Fibroblast of peridontal ligament (primary cell): ENCODE results near the gene NPC1L1.
"Not testable (repeated sequence)": the region's sequence is repeated elsewhere in the genome, so short reads cannot be mapped to it uniquely, and the experiment has no call there.

ENCODE experiments used
- DNase-seq: peaks from one replicate; pipeline ENCODE4 v3.0.0-alpha.2; 2010; ENCODE audit errors: extremely low read depth

Gene NPC1L1

DNA sequence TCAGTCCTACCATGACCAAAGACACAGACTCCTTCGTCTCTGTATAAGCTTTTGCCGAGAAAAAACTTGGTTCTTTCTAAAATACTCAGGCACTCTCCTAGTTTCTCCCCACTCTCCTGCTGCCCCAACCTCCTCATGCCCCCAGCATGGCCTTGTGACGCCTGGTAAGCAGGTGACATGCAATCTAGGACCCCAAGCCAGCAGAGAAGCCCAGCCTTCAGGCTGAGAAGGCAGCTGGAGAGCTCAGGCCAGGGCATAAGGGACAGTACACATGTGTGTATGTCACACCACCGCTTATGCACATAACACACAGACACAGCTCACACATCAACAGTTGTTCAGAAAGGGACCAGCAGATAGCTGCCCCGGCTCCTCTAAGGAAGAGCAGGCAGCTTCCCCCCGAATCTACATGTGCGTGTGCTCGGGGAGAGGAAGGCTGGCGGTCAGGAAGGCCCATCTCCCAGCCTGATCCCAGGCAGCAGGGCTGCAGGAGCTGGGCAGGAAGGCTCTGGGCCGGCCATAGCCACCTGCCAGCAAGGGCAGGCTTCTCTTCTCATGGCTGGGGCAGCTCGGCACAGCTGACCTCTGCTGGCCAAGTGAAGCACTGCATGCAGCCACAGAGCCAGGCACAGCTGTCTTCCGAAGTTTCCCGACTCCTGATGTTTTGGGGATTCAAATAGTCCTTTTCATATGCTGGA is 24.1 kb upstream of the NPC1L1 start:
- DNase-seq = peak; percentile 54

DNA sequence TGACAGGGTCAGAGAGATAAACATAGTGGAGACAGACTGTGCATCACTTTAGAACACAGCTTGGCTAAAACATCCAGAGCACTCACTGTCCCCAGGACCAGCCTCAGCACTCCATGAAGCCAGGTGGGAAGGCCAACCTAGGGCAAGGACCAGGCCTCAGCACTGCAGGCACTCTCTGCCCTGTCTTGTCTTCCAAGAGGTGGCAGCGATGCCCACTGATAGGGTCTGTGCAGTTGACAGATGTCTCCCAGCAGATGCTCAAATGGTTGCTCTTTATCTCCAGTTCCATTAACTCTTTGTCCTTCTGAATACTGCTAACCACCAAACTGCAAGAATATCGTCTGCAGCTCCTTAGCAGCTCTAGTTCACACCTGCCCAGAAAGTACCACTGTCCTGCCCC is 23.5 kb upstream of the NPC1L1 start:
- DNase-seq = no peak

DNA sequence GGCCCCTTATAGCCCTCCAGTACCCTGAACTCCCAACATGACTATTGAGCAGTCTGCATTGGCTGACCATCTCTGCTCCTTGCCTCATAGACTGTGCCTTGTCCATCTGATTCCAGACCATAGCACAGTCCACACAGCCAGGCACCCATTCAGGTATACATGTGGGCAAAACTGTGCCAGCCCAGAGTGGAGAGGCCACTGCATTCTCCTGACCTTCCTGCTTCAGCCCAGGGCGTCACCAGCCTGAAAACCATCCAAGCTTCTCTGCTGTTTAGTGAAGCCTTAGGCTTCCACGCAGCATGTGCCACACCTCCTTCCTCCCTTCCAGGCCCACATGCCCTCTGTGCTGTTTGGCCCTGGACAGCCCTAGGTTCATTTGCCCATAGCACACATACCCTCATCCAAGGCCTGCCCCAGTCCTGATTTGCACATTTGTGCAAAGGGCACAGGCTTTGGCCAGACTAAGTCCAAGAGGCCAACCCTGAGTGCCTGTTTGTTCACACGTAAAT is 22.1 kb upstream of the NPC1L1 start:
- no peak for DNase-seq

DNA sequence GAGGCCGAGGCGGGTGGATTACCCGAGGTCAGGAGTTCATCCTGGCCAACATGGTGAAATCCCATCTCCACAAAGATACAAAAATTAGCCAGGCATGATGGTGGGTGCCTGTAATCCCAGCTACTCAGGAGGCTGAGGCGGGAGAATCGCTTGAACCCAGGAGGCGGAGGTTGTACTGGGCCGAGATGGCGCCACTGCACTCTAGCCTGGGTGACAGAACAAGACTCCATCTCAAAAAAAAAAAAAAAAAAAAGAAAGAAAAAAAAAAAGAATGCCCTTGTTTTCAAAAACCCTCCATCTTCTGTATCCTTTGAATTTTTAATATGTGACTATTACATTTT is 21.5 kb upstream of the NPC1L1 start:
- DNase-seq = not testable (repeated sequence)

DNA sequence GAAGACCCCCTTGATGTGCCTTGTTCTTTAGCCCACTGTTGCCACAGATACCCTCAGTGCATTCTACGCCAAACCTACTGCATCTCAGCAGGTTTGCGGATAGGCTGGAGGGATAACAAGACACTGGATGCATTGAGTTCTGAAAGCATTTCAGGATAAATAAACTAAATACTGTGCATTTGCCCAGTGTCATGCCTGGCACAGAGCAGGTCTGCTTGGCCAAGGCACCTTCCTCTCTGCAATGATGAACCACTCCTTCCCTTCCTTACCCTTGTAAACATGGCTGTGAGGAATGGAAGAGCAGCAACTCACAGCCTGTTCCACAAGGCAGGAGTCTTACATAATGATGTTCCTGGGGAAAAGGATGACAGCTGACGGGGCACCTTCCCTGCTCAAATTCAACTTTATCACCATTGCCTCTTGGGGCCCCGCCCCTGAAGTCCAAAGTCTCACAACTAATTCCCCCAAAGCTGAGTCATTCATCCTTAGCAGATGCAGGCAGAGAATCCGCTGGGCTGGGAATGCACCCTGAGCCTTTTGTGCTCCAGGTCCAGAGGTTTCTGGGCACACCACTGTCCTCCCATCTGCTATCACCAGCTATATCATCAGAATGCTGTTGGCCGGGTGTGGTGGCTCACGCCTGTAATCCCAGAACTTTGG is 21.0 kb upstream of the NPC1L1 start:
- DNase-seq = peak; percentile 20

DNA sequence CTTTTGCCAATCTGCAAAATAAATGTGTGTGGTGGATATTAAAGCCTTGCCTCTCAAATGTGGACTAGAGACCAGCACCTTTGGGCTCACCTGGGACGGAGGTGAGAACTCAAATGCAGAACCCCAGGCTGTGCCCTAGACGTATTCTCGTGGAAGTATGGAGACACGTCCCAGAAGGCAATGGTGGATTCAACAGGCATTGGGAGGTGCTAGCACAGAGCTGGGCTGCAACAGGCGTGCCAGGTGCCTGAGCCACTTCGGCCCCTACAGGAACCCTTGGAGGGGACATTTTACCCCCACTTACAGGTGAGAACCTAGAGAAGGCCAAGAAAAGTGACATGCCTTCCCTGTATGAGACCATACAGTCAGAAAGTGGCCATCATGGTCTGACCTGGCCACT is 20.4 kb upstream of the NPC1L1 start:
- DNase-seq = no peak

DNA sequence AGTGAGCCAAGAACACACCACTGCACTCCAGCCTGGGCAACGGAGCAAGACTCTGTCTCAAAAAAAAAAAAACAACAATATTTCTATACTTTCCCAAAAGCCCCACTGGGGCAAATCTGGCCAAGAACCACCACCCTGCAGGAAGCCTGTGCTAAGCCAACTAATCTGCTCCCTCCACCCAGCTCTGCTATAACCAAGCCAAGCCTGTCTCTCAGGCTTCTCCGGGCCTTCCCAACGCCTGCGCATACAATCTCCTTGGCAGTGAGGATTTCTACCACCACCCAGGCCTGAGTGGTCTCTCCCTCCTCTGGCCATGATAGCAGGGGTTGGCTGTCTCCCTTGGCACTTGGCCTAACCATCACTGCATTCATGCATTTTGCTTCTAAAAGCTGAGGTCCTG is 18.4 kb upstream of the NPC1L1 start:
- no peak for DNase-seq

DNA sequence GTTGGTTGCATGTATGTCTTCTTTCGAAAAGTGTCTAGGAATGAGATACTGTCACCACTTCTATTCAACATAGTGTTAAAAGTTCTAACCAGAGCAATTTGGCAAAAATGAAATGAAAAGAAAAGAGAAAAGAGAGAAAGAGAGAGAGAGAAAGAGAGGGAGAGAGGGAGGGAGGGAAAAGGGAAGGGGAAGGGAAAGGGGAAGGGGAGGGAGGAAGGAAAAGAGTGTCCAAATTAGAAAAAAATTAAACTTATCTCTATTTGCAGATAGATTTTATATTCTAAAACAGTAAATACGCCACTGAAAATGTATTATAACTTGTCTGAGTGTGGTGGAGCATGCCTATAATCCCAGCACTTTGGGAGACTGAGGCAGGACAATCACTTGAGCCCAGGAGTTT is 16.4 kb upstream of the NPC1L1 start:
- DNase-seq = no peak

DNA sequence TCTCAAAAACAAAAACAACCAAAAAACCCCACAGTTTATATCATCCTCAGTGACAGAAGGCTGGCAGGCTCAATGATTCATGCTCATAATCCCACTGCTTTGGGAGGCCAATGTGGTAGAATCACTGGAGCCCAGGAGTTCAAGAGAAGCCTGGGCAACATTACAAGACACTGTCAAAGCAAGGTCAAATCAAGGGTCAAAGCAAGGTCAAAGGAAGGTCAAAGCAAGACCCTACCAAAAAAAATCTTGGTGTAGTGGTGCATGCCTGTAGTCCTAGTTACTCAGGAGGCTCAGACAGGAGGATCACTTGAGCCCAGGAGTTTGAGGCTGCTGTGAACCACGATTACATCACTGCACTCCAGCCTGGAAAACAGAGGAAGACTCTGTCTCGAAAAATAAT is 14.2 kb upstream of the NPC1L1 start:
- no peak for DNase-seq

DNA sequence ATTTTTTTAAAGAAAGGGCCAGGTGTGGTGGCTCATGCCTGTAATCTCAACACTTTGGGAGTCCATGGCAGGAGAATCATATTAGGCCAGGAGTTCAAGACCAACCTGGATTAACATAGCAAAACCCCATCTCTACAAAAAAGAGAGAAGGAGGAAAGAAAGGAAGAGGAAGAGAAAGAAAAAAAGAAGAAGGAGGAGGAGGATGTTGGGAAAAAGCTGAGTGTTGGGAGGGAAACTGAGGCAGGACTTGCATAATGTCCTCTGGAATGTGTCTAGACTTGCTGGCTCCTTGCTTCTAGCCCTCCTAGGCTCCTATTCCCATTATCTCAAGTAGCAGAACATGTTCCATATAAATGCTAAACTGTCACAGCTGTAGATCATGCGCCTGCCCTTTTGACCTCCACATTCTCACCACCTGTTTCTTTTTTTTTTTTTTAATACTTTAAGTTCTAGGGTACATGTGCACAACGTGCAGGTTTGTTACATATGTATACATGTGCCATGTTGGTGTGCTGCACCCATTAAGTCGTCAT is 11.4 kb upstream of the NPC1L1 start:
- not testable (repeated sequence) for DNase-seq

DNA sequence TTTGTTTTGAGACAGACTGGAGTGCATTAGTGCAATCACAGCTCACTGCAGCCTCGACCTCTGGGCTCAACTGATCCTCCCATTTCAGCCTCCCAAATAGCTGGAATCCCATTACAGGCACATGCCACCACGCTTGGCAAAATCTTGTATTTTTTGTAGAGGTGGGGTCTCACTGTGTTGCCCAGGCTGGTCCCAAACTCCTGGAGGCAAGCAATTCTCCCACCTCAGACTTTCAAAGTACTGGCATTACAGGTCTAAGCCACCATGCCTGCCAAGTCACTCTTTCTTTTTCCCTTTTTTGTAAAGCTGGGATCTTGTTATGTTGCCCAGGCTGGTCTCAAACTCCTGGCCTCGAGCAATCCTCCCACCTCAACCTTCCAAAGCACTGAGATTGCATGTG is 8.3 kb upstream of the NPC1L1 start:
- DNase-seq = no peak

DNA sequence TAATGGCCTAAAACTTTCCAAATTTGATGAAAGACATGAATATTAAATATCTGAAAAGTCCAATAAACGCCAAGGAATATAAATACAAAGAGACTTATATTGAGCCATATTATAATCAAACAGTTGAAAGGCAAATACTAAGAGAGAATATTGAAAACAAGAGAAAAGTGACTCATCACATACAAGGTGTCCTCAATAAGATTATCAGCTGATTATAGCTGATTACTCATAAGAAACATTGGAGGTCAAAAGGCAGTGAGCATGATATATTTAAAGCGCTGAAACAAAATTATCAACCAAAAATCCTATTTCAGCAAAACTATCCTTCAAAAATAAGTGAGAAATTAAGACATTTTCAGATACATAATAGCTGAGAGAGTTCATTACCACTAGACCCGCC is 7.8 kb upstream of the NPC1L1 start:
- DNase-seq = no peak

DNA sequence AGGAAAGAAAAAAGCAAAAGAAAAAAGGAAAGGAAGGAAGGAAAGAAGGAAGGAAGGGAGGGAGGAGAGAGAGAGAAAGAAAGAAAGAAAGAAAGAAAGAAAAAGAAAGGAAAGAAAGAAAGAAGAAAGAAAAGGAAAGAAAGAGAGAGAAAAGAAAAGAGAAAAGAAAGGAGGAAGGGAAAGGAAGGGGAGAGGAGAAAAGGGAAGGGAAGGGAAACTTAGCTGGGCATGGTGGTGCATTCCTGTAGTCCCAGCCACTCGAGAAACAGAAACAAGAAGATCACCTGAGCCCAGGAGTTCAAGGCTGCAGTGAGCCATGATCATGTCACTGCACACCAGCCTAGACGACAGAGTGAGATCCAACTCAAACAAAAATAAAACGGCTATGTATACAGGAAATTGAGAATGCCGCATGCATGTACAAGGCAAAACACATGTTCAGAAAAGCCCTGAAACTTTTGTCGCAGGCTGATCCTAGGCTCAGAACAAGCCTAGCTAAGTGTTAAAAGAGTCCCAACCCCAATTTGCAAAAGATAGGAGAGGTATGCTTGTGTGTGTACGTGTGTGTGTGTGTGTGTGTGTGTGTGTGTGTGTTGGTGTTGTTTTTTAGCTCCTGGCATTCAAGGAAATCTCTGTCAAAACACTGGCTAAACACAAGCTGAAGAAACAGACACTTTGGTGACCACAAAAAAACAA is 6.6 kb upstream of the NPC1L1 start:
- DNase-seq = peak; percentile 3

DNA sequence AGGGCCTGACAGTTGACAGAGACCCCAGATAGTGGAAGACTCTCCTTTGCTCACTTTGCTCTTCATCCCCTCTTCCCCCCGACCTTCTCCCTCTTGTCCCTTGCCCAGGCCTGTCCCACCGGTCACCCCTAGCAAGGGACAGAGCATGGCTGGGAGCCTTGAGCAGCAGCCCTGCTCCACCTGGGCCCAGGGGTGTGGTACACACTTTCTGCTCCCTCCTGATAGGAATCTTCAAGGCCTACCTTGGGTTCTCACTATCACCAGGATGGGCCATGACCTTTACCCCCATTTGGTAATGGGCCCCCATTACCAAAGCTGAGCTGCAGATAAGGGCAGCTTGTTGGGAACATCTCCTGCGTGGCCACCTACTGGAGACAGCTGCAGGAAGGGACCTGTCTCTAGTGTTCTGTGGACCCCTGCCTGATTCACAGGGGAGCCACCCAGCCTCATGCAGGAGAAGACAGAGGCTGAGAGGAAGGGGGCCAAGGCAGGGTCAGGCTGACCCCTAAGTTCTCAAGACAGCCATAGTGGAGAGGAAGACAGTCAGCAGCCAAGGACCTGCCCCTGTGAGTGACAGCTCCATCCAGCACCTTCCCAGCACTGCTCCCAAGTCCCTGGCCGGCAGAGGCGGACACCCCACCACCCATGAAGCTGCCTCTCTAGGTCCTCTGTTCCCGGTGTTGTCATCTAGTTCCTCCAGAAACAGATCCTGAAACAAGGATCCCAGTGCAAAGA is 913 bp upstream of the NPC1L1 start:
- no peak for DNase-seq

DNA sequence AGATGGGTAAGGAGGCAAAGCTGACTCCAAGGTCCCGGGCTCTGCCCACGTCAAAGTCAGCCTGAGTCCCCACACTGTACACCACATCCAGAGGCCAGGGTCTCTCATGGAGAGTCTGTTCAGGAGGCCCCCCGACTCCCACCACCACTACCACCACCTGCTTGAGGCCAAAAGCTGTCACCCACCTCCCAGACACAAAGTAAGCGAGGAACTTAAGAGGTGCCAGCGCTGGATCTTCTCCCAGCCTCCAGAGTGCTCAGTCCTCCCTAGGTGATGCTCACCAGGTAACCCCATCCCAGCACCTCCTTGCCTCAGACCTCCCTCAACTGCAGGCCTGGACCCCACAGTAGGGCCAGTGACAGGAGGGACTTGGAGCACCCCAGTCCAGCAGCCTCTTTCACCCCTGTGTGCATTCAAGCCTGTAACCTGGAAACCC is 520 bp downstream of the NPC1L1 start:
- DNase-seq = no peak

DNA sequence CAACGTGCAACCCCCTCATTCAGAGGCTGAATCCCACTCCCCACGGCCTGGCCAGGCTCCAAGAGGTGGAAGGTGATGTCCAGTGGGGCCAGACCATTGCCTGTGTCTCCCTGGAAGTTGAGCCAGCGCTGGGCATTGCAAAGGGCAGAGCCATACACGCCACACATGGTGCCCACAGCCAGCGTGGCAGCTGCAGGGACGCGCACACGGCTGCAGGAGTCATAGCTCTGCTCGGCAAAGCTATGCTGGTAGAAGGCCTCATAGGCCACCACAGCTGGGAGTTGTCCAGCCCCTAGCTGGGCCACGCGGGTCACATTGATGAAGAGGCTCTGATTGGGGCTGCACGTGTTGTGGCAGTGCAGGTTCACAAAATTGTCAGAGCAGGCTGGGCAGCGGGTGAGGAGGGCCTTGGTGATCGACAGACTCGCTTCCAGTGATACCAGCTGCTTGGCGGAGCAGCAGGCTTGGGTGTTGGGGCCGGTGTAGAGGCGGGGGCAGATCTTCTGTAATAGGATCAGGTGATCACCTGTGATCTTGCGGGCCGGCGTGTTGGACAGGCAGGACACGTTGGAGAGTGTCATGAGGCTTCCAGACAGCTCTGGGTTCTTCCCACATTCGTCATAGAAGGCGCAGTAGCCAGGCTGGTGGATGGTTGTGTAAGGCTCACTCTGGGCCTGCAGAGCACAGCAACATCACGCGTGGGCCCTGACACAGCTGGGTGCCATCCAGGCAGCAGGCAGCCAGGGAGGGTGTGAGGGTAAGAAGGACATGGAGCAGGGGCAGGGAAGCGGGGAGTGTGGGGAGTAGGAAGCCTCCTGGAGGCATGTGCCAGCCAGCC is 1.2 kb downstream of the NPC1L1 start:
- no peak for DNase-seq

DNA sequence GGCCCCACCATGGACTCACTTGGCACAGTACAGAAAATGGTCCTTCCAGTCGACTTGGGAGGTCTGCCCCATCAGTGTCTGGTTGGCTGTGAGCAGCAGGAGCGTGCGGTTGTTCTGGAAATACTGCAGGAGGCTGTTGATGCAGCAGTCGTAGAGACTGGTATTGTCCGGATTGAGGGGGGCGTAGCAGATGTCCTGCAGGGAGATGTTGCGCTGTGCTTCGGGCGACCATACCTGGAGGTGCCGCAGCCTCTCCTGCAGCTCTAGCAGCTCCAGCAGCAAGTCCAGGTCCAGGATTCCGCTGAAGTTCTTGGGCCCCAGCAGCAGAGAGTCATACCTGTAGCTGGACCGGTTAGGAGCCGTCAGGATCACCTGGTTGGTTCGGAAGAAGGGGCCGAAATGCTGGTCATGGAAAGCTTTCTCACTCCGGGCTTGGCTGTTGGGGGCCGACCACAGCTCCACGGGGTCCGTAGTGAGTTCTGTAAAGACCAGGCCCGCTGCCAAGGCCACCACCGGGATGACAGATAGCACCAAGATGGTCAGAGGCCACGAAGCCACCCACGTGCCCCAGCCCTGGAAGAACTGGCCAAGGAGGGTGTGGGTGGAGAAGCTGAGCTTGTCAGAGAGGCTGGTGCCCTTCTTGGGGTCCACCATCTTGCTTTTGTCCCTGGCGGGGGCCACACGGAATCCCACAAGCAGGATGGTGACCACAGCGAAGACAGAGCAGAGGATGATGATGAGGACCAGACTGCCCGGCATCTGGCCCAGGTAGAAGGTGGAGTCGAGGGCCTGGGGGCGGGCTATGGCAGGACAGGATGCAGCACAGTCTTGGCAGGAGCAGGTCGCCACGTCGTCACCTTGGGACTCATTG is 2.1 kb downstream of the NPC1L1 start:
- DNase-seq = no peak

DNA sequence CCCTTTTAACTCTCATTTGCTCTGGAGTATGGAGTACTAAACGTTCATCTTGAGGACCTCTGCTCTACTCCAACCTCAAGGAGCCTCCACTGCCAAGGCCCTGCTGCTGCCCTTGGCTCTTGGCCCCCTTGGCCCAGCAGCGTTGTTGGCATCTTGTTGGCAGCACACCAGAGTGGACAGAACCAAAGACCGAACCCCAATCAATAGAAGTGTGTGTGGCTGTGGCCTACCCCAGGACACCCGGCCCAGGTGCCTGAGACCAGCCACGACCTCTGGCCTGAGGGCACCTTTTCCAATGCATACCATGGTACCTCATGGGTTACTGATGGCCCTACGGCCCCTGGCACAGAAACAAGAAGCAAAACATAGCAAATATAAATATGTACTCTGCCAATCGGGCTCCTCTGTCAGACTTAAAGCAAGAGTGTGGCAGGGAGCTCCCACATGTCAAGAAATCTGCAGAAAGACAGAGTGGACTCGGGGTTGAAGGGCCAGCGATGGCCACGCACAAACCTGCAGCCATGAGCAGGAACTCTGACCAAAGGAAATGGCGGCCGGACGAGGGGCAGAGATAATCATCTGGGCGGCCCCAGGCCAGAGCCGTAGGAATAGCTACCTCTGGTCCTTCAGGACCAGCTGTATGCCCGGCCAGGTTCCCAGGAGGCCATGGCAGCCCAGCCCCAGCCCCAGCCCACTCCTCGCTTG is 2.9 kb downstream of the NPC1L1 start:
- DNase-seq = no peak

DNA sequence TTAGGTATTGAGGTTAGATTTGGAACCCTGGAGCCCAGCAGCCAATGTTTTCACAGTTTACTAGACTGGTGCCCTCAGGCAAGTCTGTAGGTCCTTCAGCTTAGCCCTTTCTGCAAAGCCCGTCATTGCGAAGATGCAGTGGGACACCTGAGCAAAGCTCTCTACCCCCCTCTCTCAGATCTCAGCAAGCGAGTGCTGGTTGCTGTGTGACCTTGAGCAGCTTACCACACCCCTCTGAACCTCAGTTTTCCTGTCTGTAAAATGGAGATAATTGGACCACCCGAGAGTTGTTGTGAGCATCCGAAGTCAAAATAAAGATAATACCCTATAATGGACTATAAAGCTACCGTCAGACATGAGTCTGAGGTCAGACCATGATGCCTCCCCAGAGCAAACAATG is 3.7 kb downstream of the NPC1L1 start:
- no peak for DNase-seq

DNA sequence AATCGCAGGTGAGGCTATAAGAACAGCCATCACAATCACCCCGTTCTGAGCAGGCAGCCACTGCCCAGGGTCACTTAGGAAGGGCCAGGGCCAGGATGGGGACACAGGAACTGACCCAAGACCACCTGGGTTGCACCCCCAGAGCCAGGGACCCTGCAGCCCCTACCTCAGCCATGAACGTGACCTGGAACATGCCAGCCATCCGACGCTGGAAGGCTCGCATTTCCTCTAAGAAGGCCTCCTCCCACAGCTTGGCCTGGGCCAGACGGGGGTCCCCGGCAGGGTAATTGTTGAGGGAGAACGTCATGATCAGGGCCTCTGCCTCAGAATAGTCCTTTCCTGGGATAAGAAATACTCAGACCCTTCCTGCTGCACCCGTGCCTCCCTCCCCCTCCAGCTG is 5.0 kb downstream of the NPC1L1 start:
- no peak for DNase-seq
